GM21717 (cell line): Measurements from ENCODE around the gene DCUN1D2.

Source experiments
- ATAC-seq: cut with Tn5 transposase; IDR thresholded peaks from one replicate; pipeline ENCODE4 v1.9.1; 2021; ENCODE audit warnings: mild to moderate bottlenecking, moderate library complexity; ENCODE audit not compliant: unreplicated experiment

DCUN1D2 gene

DNA sequence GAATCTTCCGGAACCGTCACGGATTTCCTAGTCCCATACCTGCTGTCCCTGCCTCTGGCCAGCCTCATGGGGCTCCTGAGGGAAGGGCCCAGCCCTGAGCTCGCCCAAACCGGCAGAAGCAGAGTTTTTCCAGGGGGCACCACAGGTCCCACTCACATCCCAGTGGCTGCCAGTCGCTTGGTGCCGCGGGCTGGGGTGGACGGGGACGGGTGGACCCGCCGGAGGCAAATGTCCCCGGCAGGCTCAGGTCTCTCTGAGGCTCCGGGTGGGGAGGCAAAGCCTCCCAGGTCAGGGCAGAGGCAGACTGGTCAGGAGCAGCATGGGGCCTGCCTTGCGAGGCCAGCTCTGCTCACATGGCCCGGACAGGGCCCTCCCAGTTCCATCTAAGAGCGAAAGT is 62.0 kb downstream of the DCUN1D2 start:
- no peak for ATAC-seq

DNA sequence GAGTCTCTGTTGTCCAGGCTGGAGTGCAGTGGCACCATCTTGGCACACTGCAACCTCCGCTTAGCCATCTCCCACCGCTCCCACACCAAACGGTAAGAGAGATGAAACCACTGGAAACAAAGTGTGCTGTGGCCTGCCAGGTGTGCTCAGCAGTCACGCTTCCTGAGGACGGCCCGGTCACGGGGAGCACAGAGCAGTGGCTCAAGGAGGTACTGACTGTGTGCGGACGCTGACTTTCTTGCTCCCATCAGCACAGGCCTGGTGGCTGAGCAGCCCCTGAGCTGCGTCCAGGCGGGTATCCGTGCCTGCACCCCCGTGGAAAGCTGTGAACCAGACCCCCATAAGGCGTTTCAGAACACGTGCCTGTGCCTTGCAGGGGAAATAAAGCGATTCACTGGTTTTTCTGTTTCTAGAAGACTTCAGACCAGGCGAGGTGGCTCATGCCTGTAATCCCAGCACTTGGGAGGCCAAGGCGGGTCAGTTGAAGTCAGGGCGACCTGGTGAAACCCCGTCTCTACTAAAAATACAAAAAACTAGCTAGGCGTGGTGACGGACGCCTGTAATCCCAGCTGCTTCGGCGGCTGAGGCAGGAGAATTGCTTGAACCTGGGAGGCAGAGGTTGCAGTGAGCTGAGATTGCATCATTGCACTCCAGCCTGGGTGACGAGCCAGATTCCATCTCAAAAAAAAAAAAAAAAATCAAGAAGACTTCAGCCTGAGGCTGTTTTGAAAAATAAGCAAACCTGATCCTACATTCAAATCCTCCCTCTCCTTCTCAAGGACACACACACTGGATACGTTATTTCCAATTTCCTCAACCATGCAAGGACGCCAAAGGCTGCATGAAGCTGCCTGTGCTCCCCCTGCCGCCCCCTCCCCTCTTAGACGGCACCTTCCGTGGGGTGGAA is 62.7 kb downstream of the DCUN1D2 start:
- ATAC-seq: no peak

DNA sequence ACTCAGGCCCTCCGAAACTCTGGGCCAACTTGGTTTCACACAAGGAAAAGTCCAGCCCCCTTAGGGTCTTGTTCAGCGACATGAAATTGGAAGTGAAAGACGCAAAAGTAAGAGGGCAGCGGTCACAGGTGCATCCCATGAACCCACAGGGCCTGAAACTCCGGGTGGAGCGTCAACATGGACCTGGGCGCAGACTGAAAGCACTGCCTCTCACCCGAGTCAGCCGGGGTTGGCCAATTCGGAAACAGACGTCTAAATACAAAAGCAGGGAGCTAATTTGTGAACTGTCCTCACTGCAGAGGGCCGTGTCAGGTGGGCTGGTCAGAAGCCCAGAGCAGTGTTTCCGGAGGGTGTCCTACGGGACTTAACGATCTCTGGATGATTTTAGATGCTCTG is 63.9 kb downstream of the DCUN1D2 start:
- ATAC-seq: no peak

DNA sequence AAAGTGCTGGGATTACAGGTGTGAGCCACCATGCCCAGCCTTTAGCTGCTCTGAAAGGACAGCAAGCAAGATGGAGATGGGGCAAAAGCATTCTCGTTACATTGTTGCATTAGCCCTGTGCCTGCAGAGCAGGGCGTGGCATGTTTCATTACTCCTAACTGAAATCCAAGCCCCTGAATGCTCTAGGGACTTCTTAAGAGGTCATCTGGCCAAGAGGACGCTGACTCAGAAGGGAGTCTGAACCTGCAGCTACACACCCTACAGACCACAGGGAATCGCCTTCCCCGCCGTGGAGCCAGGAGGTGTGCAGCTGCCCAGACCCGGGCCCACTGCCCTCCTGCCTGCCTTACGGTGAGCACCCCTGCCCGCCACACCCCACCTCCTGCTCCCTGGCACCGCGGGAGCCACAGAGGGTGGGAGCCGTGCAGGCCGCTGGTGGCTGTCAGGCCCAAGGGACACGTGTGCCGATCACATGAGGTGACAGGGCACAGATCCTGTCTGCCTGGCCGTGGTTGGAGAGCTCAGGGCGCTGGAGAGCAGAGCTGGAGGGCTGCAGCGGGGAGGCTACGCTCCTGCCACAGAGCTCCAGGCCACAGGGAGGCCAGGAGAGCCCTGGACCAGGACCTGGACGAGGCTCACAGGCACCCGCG is 64.4 kb downstream of the DCUN1D2 start:
- no peak for ATAC-seq

DNA sequence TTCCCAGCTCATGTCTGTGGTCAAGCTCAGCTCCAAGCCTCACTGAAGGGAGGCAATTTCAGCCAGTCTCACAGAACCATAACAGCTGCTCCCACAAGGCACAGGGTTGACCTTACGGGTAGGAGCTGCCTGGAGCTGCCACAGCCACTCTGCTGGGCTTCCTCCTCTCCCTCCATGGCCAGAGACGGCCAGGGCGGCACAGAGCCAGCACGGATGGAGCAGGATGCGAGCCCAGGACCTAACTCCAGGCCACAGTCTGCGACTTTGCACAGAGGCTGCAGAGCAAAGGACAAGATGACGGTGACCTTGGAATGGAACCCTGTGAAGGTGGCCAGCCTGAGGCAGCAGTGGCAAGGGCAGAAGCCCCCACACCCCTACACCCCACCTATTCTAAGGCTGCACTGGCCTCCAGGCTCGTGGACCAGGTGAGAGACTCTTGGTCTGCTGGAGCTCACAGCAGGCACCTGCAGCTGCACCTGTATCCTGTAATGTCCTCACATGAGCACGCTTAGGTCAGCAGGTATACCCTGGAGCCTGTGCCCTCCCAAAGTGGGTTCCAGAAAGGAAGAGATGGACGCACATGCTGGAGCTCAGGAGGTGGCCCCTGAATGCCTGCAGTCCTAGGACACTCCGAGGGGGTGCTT is 66.9 kb downstream of the DCUN1D2 start:
- ATAC-seq: no peak

DNA sequence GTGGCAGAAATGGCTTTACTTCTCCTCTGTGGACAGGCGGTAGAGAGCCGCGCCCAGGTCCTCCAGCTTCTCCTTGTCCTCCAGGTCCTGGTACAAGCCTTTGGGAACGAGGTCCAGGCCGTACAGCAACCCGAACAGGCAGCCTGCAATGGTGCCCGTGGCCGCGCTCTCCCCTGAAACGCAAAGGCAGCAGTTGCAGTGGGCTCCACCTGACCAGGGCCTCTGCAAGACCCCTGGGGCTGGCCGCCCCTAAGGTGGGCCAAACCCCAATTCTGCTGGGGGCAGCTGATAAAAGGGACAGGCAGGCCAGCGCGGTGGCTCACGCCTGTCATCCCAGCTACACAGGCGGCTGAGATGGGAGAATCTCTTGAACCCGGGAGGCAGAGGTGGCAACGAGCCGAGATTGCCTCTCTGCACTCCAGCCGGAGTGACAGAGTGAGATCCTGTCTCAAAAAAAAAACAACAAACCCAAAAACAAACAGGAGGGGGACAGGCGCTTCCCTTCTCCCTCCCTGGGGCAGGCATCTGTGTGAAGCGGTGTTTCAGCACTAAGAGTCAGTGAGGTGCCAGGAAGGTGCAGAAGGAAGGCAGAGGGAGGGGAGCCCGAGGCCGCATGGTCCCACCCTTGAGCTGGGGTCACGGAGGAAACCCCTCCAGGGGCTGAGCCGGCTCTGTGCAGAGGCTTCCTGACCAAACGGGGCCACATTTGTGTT is 67.5 kb downstream of the DCUN1D2 start:
- ATAC-seq: no peak

DNA sequence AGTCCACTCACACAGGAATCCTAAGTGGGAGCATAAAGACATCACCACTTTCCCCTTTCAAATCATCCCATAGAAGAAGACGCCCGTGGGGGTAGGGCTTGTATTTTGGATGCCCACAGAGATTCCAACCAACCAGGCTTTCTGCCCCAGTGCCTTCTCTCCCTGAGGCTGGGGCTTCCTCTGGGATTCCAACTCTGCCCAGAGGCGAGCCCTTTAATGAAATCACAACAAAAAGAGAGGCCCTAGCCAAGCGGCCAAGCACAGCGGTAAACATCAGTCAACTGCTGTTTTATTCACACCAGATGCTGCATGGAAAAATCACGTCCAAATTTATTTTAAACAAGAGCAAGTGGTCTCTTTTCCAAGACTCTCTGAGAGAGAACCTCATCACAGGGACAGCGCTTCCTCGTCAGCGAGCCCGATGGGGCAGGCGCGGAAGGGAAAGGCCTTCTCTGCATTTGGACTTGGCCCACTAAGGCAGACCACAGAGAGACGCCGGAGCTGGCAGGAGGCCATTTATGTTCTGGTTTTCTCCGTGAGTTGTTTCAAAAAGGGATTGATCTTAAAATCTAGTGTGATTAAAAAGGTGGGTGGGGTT is 68.7 kb downstream of the DCUN1D2 start:
- no peak for ATAC-seq

DNA sequence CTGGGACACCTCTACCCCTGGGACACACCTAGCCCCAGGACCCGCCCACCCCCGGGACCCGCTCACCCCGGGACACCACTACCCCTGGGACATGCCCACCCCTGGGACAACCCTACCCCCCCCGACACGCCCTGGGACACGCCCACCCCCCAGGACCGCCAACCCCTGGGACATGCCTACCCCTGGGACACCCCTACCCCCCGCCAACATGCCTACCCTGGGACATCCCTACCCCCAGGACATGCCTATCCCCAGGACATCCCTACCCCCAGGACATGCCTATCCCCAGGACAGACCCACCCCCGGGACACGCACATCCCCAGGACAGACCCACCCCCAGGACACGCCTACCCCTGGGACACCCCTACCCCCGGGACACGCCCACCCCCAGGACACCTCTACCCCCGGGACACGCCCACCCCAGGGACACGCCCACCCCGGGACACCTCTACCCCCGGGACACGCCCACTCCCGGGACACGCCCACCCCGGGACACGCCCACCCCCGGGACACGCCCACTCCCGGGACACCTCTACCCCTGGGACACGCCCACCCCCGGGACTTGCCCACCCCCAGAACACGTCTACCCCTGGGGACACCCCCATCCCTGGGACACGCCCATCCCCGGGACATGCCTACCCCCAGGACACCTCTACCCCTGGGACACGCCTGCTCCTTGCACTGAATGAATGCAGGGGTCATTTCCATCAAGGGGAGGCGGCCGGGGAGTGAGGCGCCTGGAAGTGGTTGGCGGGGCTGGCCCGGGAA is 69.5 kb downstream of the DCUN1D2 start:
- no peak for ATAC-seq

DNA sequence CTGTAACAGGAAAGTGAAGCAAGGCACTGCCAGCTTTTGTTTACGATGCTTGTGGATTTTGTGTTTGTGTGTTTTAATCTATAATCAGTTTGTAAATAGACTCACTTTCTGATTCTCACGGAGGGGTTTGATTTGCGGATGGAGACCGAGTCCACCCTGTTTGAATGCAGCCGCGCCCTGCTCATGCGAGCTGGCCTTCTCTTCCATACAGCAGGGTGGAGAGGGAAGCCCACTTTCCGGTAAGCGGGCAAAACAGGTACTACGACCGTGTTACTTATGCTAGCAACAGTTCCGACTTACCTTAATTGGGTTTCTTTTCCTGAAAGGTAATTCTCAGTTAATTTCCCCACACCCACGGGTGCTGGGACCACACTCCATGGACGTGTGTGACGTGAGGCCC is 70.3 kb downstream of the DCUN1D2 start:
- ATAC-seq: no peak

DNA sequence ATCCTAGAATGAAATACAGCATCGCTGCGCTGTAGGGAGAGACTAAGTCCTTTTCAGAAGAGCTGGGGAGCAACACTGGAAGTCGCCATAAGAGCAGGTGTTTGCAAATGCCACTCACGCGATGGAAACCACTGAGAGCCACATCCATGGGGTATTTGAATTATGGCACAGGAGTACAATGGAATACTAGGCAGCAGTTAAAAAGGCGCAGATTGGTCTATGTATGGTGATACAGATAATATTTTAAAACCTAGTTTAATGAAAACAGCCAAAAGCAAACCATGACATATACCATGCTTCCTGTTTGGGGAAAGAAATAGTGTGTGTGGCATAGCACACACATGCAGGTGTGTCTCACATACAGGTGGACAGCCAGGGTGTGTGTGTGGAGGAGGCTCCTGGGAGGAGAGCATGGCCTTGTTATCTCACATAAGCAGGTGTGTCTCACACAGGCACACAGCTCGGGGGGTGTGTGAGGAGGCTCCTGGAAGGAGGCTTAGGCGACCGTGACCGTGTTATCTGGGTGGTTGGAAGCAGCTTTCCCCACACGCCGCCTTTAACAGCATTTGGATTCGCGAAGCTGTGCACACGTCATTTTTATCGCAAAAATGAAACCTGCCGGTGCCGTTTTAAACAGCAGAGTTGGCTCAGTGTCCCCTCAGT is 70.8 kb downstream of the DCUN1D2 start:
- no peak for ATAC-seq

DNA sequence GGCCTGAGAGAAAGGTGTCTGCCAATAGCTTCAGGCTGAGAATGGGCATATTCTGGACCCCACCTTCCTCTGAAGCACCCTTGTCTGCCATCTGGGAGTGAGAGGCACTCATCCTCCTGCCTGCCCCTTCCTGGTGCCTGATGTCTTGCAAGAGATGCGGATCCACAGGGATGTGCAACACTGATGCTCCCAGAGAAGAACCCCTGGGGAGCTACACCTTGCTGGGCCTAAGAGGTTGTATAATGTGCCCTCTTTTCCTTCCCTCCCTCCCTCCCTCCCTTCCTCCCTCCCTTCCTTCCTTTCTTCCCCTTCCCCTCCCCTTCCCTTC is 71.8 kb downstream of the DCUN1D2 start:
- ATAC-seq: no peak

DNA sequence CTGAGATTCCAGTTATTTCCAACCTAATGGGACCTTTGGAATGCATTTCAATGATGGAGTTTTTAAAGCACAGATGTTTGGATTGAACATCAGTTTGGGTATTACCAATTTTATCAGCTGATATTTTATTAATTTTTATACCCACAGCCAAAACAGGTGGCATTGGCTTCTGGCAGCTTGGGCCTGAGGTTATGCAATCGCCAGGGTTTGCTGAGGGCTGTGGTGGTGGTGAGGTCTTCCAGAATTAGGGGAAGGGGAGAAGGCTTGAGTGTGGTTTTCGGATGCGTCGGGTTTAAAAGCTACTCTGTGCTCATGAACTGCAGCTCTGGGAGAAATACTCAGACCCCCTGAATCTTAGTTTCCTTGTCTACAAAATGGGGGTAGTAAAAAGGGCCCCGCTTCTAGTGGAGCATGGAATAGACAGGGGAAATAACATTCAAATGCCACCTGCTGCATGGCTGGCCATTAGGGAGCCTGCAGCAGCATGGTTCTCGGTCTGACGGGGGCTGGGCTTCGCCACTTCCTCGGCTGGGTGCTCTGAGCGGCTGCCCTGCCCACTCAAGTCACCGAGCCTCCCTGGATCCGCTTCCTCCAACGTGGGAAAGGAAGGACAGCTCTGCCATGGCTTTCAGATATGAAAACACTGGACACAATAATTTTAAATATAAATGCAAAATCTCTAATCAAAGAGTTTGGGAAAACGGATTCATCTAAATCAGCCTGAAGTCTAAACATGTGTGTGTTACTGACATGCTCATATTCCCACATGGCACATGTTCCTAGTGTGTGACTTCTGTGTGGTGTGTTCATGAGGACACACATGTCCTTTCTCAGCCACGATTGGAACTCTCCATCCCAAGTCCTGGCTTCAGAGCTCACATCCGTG is 72.4 kb downstream of the DCUN1D2 start:
- ATAC-seq: no peak

DNA sequence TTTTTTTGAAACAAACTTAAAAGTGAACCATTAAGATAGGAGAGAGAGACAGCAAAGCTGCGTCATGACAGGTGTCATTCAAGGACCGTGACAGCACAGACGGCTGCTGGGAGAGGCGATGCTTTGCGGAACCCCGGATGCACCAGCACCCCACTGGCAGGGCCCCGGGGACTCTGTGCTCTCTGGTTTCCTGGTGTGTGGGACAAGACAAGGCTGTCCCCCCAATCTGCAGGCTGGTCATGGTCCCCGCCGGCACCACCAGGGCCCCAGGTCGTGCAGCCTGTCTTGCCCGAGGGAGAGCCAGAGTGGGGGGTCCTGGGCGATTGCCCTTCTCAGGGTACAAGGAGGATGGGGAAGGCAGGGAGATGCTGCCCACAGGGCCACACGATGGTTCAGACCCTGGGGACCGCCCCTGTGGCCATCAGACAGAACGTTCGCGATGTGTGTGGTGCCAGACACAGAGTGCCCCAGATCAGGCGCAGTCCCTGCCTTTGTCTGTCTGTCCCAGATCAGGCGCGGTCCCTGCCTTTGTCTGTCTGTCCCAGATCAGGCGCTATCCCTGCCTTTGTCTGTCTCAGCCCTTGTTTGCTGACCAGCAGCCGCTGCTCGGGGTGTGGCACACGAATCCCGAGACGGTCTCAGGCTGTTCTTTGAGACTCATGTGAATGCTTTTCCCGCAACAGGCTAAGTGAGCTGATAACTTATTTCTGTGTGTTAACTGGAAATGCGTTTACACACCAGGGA is 73.3 kb downstream of the DCUN1D2 start:
- ATAC-seq: no peak

DNA sequence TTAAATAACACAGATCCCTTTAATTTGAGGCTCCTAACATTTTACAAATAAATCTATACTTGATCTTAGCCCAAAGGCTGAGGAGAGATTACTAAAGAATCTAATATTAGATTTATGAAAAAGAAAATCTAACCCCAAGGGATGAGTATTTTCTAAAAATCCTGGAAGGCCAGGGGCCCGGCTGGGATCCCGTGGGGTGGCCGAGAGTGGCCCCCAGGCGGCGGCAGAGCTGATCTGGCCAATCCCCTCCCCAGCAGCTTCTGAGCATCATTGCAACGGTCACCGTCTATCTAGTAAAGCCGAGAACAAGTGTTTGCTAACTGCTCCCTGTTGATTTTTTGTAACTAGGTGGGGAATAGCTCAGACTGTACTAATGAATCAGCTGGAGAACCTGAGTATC is 74.7 kb downstream of the DCUN1D2 start:
- ATAC-seq: no peak

DNA sequence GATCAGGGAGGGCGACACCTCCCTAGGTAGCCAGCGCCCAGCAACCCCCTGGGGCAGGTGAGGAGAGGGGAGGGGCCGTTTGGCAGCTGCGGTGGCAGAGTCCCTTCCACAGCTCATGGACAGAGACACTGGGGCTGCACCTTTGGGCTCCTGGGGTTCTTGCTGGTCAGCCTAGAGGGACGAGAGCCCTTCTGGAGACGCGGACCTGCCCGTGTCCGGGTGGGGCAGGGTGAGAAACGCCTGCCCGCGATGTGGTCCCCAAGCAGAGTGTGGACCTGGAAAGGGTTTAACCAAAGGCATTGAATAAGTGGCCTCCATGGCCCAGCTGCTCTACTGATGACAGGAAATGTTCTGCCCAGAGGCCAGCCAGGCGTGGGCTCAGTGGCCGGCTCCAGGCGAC is 75.5 kb downstream of the DCUN1D2 start:
- ATAC-seq: no peak

DNA sequence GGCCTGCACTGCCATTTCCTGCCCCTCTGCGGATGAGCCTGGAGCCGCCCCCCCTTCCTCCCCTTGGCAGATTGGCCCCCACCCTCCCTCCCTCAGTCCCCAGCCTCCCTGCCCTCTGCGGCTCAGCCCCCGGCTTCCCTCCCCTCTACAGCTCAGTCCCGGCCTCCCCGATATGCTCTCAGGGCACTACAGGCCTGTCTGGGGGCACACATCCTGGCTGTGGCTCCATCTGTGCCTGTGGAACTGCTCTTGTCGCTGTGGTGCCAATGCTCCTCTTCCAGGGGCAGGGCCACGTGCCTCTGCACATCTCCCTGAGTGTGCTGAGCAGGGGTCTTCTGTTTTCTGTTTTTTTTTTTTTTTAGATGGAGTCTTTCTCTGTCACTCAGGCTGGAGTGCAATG is 76.2 kb downstream of the DCUN1D2 start:
- ATAC-seq: no peak

DNA sequence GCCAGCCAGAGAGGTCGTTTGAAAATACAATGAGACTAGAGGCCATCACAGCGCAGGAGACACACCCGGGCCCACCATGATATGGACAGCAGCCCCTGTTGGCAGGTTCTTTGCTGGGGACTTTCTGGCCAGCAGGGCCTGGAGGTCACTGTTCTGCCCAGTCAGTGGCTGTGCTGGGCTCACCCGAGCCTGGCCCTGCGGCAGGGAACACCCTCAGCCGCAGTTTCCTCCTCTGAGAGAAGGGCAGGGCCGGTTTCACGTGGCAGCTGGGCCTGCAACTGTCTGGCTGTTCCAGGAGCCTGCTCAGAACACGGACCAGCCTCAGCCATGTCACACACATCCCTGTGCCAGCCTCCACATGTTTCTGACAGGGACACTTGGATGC is 76.6 kb downstream of the DCUN1D2 start:
- no peak for ATAC-seq
